HG03354 (cell line): ENCODE measurements around the gene IL16.

Source experiments
- ATAC-seq: cut with Tn5 transposase; IDR thresholded peaks from one replicate; pipeline ENCODE4 v1.9.1; 2021; ENCODE audit warnings: mild to moderate bottlenecking; ENCODE audit not compliant: unreplicated experiment, poor library complexity, severe bottlenecking

The IL16 gene

DNA sequence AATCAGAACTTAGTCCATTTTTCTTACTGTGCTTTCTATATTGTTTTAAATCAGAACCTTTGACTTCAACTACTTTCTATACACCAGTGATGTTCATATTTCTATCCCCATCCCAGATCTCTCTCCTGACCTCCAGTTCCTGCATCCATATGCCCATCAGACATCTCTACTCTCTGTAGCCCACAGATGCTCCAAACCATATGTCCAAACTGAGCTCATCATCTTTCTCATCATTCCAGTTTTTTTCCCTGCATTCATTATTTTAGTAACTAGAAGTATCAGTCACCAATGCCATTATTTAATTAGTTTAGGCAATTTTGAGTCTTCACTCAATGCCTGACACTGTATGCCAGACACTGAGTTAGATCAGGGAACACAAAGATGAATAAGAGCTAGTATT is 25.4 kb upstream of the IL16 start:
- no peak for ATAC-seq

GRCh38 chr15:81174125-81174791 is 22.4 kb upstream of the IL16 start:
- ATAC-seq = no peak

GRCh38 chr15:81174792-81175327 is 21.8 kb upstream of the IL16 start:
- ATAC-seq = no peak

DNA sequence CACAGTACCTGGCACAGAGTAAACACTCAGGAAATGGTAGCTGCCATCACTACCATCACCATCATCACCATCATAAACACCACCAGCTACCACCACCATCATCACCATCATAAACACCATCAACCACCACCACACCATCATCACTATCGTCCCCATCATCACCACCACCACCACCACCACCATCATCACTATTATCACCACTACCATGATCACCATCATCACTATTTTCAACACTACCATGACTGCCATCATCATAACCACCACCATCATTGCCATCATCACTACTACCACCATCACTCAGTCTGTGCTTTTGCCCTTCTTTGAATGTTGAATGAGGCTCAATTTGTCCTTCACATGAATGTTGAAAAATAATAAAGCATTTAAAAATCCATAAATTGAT is 21.2 kb upstream of the IL16 start:
- ATAC-seq = no peak

- ATAC-seq = no peak
Measured at GRCh38 chr15:81176291-81176893, 20.3 kb upstream of the IL16 start.

GRCh38 chr15:81178365-81178764 is 18.3 kb upstream of the IL16 start:
- ATAC-seq = no peak

GRCh38 chr15:81181220-81181619 is 15.5 kb upstream of the IL16 start:
- ATAC-seq = no peak

DNA sequence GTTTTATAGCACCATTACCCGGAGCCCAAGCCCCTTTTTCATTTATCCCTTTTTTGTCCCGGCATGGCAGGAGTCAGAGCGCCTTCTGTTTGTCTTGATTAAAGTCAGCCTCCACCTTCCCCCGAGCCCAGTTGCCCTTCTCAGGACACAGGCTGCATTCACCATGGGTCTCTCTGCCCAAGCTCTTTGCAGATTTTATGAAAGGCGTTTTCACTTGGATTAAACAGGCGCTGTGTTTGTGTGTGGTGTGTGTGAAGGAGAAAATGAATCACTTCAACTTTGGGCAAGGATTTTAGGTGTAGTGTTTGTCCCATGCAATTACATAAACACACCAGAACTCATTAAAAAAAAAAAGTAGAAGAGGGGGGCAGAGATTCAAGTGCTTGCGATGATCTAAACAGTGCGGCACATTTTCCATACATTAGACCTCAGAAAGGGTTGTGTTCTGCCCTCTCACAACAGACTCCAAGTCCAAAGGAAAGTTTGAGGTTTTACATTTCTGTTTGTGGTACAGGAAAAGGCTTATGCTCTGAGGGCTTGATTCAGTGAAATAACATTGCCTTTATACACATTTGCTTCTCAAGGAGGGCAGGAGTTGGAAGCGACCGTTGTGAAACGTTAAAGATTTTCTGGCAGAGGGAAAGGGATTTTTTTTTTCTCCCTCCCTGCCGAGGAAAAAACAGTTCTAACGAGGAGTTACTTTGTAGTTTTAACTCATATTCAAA is 14.5 kb upstream of the IL16 start:
- no peak for ATAC-seq

- ATAC-seq = no peak
Measured at GRCh38 chr15:81182756-81183438, 13.8 kb upstream of the IL16 start.

DNA sequence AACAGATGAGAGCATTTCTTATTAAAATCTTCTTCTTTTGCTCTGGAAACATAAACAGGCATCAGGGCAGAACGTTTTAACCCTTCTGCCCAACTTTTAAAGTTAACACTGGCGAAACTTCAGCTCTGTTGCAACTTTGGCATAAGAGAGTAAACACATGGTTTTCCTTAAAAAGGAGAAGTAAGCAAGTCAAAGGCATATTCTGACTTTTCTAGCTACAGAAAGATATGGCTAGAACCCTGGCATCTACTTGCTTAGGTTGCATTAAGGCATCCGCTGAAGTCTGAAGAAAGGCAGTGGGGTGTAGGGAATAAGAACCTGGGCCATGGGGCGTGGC is 13.3 kb upstream of the IL16 start:
- no peak for ATAC-seq

GRCh38 chr15:81184188-81184587 is 12.5 kb upstream of the IL16 start:
- no peak for ATAC-seq

GRCh38 chr15:81185631-81186295 is 10.9 kb upstream of the IL16 start:
- ATAC-seq = no peak

DNA sequence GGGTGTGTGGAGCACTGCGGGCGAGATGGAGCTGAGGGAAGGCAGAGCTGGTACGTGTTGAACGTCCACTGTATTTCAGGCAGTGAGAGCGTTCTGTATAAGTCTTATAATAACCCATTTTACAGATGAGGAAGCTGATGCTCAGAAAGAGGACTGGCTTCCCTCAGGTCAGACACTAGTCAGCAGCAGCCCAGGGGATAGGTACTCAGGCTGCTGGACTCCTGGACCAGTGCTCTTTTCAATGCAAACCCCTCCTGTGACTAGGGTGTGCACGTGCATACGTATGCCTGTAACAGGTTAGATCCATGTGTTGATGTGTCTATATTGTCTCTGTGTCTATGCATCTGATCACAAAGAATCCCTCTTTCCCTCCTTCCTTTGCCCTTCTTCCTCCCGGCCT is 8.3 kb upstream of the IL16 start:
- no peak for ATAC-seq

- ATAC-seq = no peak
Measured at GRCh38 chr15:81189583-81190283, 6.9 kb upstream of the IL16 start.

DNA sequence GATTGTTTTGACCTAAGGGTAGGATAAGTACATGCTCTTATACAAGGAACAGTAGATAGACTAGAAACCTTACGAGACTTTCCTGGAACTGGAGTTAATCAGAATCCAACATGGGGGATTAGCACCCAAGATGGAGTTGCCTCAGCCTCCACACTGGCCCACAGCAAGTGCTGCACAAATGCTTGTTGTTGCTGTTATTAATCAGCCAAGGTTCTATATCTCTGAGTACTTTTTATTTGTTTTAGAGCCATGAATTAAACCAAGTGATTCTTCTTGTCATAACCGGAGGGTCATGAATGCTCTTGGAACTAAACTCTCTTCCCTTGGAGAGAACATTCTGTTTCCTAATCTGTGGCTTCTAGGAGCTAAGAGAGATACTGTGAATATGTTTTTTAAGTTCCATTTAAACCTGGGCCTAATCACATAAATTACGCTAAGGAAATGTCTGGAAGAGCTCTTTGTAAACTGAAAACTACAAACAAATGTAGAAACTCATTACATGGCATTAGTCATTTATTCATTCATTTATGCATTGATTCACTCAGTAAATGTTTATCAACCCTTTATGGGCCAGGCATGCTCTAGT is 5.7 kb upstream of the IL16 start:
- ATAC-seq = no peak

- ATAC-seq = no peak
Measured at GRCh38 chr15:81191701-81192100, 5.0 kb upstream of the IL16 start.

DNA sequence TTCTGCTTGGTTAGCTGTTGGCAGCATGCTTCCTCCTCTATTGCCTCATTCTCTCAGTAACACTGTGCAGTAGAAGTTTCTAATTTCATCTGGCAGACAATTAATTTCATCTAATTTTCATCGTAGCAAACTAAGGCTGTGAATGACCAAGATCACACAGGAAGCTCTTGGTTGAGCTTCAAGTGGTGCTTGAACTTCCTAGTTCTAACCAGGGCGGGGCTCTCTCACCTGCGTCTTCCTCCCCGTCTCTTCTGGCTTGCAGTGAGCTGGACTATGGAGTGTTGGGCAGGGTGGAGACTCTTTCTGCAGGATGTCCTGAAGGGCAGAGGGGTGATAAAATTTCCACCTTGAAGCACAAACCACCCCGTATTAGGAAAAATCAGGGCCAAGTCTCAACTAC is 2.0 kb upstream of the IL16 start:
- ATAC-seq = no peak

DNA sequence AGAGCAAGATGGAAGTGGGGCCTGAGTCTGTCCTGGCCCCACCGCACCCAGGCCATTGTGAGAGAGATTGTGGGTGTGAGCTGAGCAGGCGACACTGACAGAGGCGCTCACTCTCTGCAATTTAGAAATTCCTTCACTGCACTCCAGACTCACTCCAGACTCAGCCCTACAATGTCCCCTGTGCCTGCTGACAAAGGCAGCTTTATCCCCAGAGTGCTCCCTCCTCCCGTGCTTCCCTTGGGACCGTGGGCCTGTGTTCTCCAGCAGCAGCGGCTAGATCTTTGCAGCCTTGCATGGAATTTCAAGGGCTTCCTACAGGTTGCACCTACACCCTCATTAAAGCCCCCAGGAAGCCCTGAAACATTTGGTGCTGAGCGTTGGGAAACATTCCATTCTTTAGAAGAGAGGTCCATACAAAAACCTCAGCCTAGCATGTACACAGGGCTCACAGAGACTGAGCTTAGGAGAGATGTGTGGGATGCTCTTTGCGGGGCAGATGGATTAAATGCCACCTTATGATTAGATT is 1.3 kb upstream of the IL16 start:
- ATAC-seq = no peak

DNA sequence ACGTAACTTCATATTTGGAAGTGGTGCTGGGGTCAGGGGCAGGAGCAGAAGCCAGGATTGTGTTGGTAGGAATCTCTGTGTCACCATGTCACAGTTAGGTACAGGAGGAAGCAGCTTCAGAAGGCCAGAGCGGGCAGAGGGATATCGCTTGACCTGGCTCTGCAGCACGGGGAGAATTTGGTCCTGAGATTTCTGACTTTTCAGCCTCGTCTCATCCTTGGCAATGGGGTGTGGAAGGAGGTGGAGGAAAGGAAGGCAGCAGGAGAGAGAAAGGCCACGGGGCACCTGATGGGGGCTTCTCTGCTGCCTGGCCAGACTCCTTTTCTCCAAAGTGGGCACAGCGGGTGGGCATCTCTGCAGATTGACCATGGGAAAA is 564 bp downstream of the IL16 start:
- ATAC-seq = no peak
